A549 treated with RU486 at 1 μM for 4 hours (cell line): ENCODE results near the gene MOB1B. TPM values are rescaled to one million over a fixed set of nuclear protein-coding genes. Genes with fewer than 3 reads are reported as not detected.

ENCODE experiments used
- total RNA-seq: library from RNA; stranded (reverse); fragments of 200-300 nt; extraction: Qiagen RNA extraction; gene quantifications from 5 replicates; pipeline ENCODE4 v1.2.3, GENCODE V29; 2022; ENCODE audit warnings: low read depth

The MOB1B gene
- 3.5 to 7.1 TPM (median 6.9 TPM) in 5 replicates for total RNA-seq

GRCh38 chr4:70901984-70902576, at the start of gene MOB1B:
MOB1B (plus strand) TSS chr4:70902369; CDS start chr4:70902537, 168 bp downstream.

GRCh38 chr4:70993181-70994068, 91.3 kb downstream of the MOB1B start, which contains the start of gene DCK:
DCK (plus strand) TSS chr4:70993649; CDS start chr4:70993836, 187 bp downstream.

Other genes with a start within 250 kb of the MOB1B start
- 0.45 to 1.4 TPM in 2 of 5 replicates, not detected in the others for gene JCHAIN, start 235.9 kb upstream of the MOB1B start, total RNA-seq
- 34.9 to 47.9 TPM (median 37.4 TPM) in 5 replicates for gene UTP3, start 213.8 kb upstream of the MOB1B start, total RNA-seq
- gene RUFY3, start 180.4 kb upstream of the MOB1B start, total RNA-seq, result 5.7 to 8.4 TPM (median 7.4 TPM) in 5 replicates
- 68.1 to 87.9 TPM (median 78.6 TPM) in 5 replicates for gene GRSF1, start 62.5 kb upstream of the MOB1B start, total RNA-seq
- 7.6 to 23.7 TPM (median 19.7 TPM) in 5 replicates for gene DCK, start 91.3 kb downstream of the MOB1B start, total RNA-seq